H9 (cell line): Measurements from ENCODE around the gene CD226. TPM values are rescaled to one million over a fixed set of nuclear protein-coding genes. Genes with fewer than 3 reads are reported as not detected.

ENCODE experiments used
- DNase-seq: peaks from one replicate; pipeline ENCODE4 v3.0.0-alpha.2; 2017
- H2AFZ ChIP-seq: one replicate; pipeline ENCODE4 v1.6.1; 2013; ENCODE audit warnings: mild to moderate bottlenecking, low read length, control low read depth, moderate library complexity
- H2AK5ac ChIP-seq: 2 replicates; pipeline ENCODE4 v1.6.1; 2013; ENCODE audit warnings: low read length, control low read depth, mixed read lengths; ENCODE audit not compliant: insufficient read length
- H2BK120ac ChIP-seq: one replicate; pipeline ENCODE4 v1.6.1; 2013; ENCODE audit warnings: low read depth, mild to moderate bottlenecking, low read length, control low read depth, inconsistent platforms; ENCODE audit not compliant: poor library complexity, severe bottlenecking
- H2BK12ac ChIP-seq: 2 replicates; pipeline ENCODE4 v1.6.1; 2013; ENCODE audit warnings: low read length, control low read depth, mixed read lengths, low read depth; ENCODE audit not compliant: insufficient read length
- H2BK15ac ChIP-seq: 2 replicates; pipeline ENCODE4 v1.6.1; 2013; ENCODE audit warnings: low read depth, low read length, control low read depth
- H2BK20ac ChIP-seq: one replicate; pipeline ENCODE4 v1.6.1; 2013; ENCODE audit warnings: low read depth, mild to moderate bottlenecking, low read length, control low read depth, inconsistent platforms; ENCODE audit not compliant: poor library complexity, severe bottlenecking
- H2BK5ac ChIP-seq: 2 replicates; pipeline ENCODE4 v1.6.1; 2013; ENCODE audit warnings: low read length, control low read depth, mixed read lengths; ENCODE audit not compliant: insufficient read length
- H3K14ac ChIP-seq: 2 replicates; pipeline ENCODE4 v1.6.1; 2013; ENCODE audit warnings: low read length, control low read depth; ENCODE audit not compliant: insufficient read depth
- H3K18ac ChIP-seq: 2 replicates; pipeline ENCODE4 v1.6.1; 2013; ENCODE audit warnings: low read depth, mild to moderate bottlenecking, mixed read lengths, low read length, control low read depth; ENCODE audit not compliant: insufficient read length
- H3K23ac ChIP-seq: 2 replicates; pipeline ENCODE4 v1.6.1; 2013; ENCODE audit warnings: low read length, control low read depth, mixed read lengths, low read depth; ENCODE audit not compliant: insufficient read length
- H3K23me2 ChIP-seq: 2 replicates; pipeline ENCODE4 v1.6.1; 2013; ENCODE audit warnings: low read depth, mild to moderate bottlenecking, mixed read lengths, low read length, control low read depth; ENCODE audit not compliant: insufficient read length, poor library complexity, severe bottlenecking
- H3K27ac ChIP-seq: 2 replicates; pipeline ENCODE4 v1.5.1; 2013; ENCODE audit warnings: low read length, control low read depth, mixed read lengths, low read depth; ENCODE audit not compliant: insufficient read length
- H3K27me3 ChIP-seq: 2 replicates; pipeline ENCODE4 v1.6.1; 2013; ENCODE audit warnings: low read length, control low read depth, inconsistent platforms; ENCODE audit not compliant: insufficient read depth
- H3K4ac ChIP-seq: 2 replicates; pipeline ENCODE4 v1.6.1; 2013; ENCODE audit warnings: low read depth, mild to moderate bottlenecking, control low read depth, inconsistent platforms, low read length, moderate library complexity
- H3K4me1 ChIP-seq: 2 replicates; pipeline ENCODE4 v1.6.1; 2013; ENCODE audit warnings: low read length, control low read depth, inconsistent platforms; ENCODE audit not compliant: insufficient read depth
- H3K4me2 ChIP-seq: 2 replicates; pipeline ENCODE4 v1.6.1; 2013; ENCODE audit warnings: low read length, control low read depth, mixed read lengths; ENCODE audit not compliant: insufficient read length, insufficient read depth
- H3K56ac ChIP-seq: 2 replicates; pipeline ENCODE4 v1.6.1; 2013; ENCODE audit warnings: low read depth, mild to moderate bottlenecking, mixed read lengths, low read length, control low read depth; ENCODE audit not compliant: insufficient read length
- H3K79me1 ChIP-seq: 2 replicates; pipeline ENCODE4 v1.6.1; 2013; ENCODE audit warnings: low read depth, mild to moderate bottlenecking, moderate library complexity, low read length, control low read depth, inconsistent platforms; ENCODE audit not compliant: insufficient read depth, poor library complexity, severe bottlenecking
- H3K79me2 ChIP-seq: 2 replicates; pipeline ENCODE4 v1.6.1; 2013; ENCODE audit warnings: low read length, control low read depth, inconsistent platforms; ENCODE audit not compliant: insufficient read depth
- H3K9ac ChIP-seq: 2 replicates; pipeline ENCODE4 v1.6.1; 2013; ENCODE audit warnings: low read length, control low read depth, mixed read lengths; ENCODE audit not compliant: insufficient read length; ENCODE audit errors: extremely low read depth
- H3K9me3 ChIP-seq: one replicate; pipeline ENCODE4 v1.6.1; 2013; ENCODE audit warnings: low read depth, low read length, inconsistent platforms; ENCODE audit not compliant: control insufficient read depth
- H3T11ph ChIP-seq: one replicate; pipeline ENCODE4 v1.6.1; 2013; ENCODE audit warnings: mild to moderate bottlenecking, low read length, control low read depth, inconsistent platforms
- H4K20me1 ChIP-seq: one replicate; pipeline ENCODE4 v1.6.1; 2013; ENCODE audit not compliant: control insufficient read depth, insufficient read length, insufficient read depth
- H4K5ac ChIP-seq: 2 replicates; pipeline ENCODE4 v1.6.1; 2013; ENCODE audit warnings: low read depth, mild to moderate bottlenecking, mixed read lengths, low read length, control low read depth; ENCODE audit not compliant: insufficient read length
- H4K8ac ChIP-seq: replicated peaks from 2 replicates; pipeline ENCODE4 v1.6.1; 2013; ENCODE audit warnings: low read length, control low read depth, mixed read lengths, low read depth; ENCODE audit not compliant: insufficient read length
- H4K91ac ChIP-seq: 2 replicates; pipeline ENCODE4 v1.6.1; 2013; ENCODE audit warnings: low read depth, mild to moderate bottlenecking, moderate library complexity, mixed read lengths, low read length, control low read depth; ENCODE audit not compliant: insufficient read length
- H3K27ac Mint-ChIP-seq, 3 experiments: 2 replicates in 2 of 3; 3 replicates in 1 of 3; pipeline ENCODE4 v1.8.0; 2020 to 2021; ENCODE audit warnings: mixed read lengths in 3 of 3, mild to moderate bottlenecking in 1 of 3, moderate library complexity in 1 of 3
- H3K27me3 Mint-ChIP-seq: 2 replicates; pipeline ENCODE4 v1.8.0; 2021; ENCODE audit warnings: low read depth, mild to moderate bottlenecking, moderate library complexity, mixed read lengths
- H3K36me3 Mint-ChIP-seq, 3 experiments: 2 replicates in 2 of 3; 3 replicates in 1 of 3; pipeline ENCODE4 v1.8.0; 2020 to 2021; ENCODE audit warnings: low read depth in 3 of 3, mixed read lengths in 3 of 3; ENCODE audit not compliant: insufficient read depth in 1 of 3
- H3K4me1 Mint-ChIP-seq, 2 experiments: 2 replicates each; pipeline ENCODE4 v1.8.0; 2020; ENCODE audit warnings: mixed read lengths in 2 of 2
- H3K4me3 Mint-ChIP-seq, 2 experiments: 2 replicates in 1 of 2; 3 replicates in 1 of 2; pipeline ENCODE4 v1.8.0; 2020 to 2021; ENCODE audit warnings: mild to moderate bottlenecking in 2 of 2, mixed read lengths in 2 of 2, moderate library complexity in 1 of 2
- H3K9me3 Mint-ChIP-seq, 2 experiments: 2 replicates in 1 of 2; 3 replicates in 1 of 2; pipeline ENCODE4 v1.8.0; 2020; ENCODE audit warnings: mild to moderate bottlenecking in 2 of 2, mixed read lengths in 2 of 2, moderate library complexity in 1 of 2
- CTCF ChIP-seq: fragments of 200-600 bp; sonication (generic); conservative IDR thresholded peaks from 3 replicates; pipeline ENCODE4 v1.8.0; 2021; ENCODE audit warnings: antibody characterized with exemption, mild to moderate bottlenecking
- WGBS: extraction: QIAGEN DNeasy Blood & Tissue Kit; methylation state at CpG from one replicate; pipeline ENCODE4 v1.1.7; 2013; ENCODE audit warnings: missing lambda C conversion rate, low lambda C conversion rate, mixed read lengths; ENCODE audit not compliant: insufficient read length; ENCODE audit errors: extremely low coverage; 5-methylcytosine and 5-hydroxymethylcytosine counted together
- total RNA-seq: library from RNA; stranded (reverse); gene quantifications from 2 replicates; pipeline ENCODE4 v1.2.1, GENCODE V29; 2021

The CD226 gene
- total RNA-seq, 1 experiment from 2014 or later: not detected

- DNase-seq: no peak
- no peak for TF ChIP-seq CTCF
- Histone ChIP-seq H4K8ac (no peak overlapping the region), H4K20me1 (no peaks in the 10 kb centered on the region), H3K27me3 (no peaks in the 10 kb centered on the region), H3K18ac (no peak overlapping the region), H3K56ac (no peak overlapping the region), H4K5ac (no peak overlapping the region), H2BK20ac (no peak overlapping the region), H3K23me2 (no peaks in the 10 kb centered on the region), H3K23ac (no peak overlapping the region), H3K4me2 (no peak overlapping the region), H3K9ac (no peak overlapping the region), H4K91ac (no peak overlapping the region), H3K9me3 (no peaks in the 10 kb centered on the region), H3T11ph (no peak overlapping the region), H2BK120ac (no peak overlapping the region), H3K79me1 (no peaks in the 10 kb centered on the region), H3K4me1 (no peaks in the 10 kb centered on the region; the same call in 1 of the 2 replicates), H3K79me2 (peaks cover 3% of the 10 kb centered on the region; the same call in 1 of the 2 replicates), H2BK15ac (no peak overlapping the region), H2AFZ (no peak overlapping the region), H3K14ac (no peak overlapping the region), H2BK12ac (no peak overlapping the region), H3K27ac (no peak overlapping the region), H3K4ac (no peak overlapping the region), H2BK5ac (no peak overlapping the region), H2AK5ac (no peak overlapping the region)
- H3K27ac Mint-ChIP-seq: no peak overlapping the region
- H3K4me3 Mint-ChIP-seq: no peak overlapping the region
- no CpG with 5 or more reads among the region's 5 CpGs for WGBS
- H3K9me3 Mint-ChIP-seq: peaks cover 5 to 7% of the 10 kb centered on the region in 2 experiments; a peak in 4 of 5 replicates
- no peaks in the 10 kb centered on the region; the same call in 1 of the 2 replicates for H3K27me3 Mint-ChIP-seq
- peaks cover 9 to 15% of the 10 kb centered on the region in 2 experiments for H3K4me1 Mint-ChIP-seq
- peaks cover 0 to 6% (median 2%) of the 10 kb centered on the region in 3 experiments; a peak in 4 of 7 replicates for H3K36me3 Mint-ChIP-seq
Measured at GRCh38 chr18:69946608-69947155, 991 bp downstream of the CD226 start.
